ENCODE measurements around the gene NPAS3.

DNA sequence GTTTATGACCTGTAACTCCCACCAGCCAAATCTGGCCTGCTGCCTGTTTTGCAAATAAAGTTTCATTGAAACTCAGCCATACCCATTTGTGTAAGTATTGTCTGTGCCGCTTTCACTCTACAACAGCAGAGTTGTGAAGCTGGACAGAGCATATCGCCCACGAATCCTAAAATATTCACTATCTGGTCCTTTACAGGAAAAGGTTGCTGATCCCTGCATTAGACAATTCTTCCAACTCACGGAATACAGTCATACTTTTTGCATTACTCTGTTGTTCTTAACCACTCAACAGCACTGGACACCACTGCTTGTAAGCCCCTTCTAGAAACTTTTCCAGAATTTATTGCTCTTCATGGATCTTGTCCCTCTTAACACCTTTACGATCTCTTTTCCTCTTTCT is 576.8 kb downstream of the NPAS3 start:
- TF ChIP-seq EP300 (IDR thresholded peaks at IDR 0.05), result no peak
- TF ChIP-seq, protein P1, sequence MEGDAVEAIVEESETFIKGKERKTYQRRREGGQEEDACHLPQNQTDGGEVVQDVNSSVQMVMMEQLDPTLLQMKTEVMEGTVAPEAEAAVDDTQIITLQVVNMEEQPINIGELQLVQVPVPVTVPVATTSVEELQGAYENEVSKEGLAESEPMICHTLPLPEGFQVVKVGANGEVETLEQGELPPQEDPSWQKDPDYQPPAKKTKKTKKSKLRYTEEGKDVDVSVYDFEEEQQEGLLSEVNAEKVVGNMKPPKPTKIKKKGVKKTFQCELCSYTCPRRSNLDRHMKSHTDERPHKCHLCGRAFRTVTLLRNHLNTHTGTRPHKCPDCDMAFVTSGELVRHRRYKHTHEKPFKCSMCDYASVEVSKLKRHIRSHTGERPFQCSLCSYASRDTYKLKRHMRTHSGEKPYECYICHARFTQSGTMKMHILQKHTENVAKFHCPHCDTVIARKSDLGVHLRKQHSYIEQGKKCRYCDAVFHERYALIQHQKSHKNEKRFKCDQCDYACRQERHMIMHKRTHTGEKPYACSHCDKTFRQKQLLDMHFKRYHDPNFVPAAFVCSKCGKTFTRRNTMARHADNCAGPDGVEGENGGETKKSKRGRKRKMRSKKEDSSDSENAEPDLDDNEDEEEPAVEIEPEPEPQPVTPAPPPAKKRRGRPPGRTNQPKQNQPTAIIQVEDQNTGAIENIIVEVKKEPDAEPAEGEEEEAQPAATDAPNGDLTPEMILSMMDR (IDR thresholded peaks at IDR 0.05), result no peak

Data from tibial nerve (tissue), 4 donors.